HuH-7.5 (cell line): Measurements from ENCODE around the gene SLC66A1.
A peak's percentile ranks its signal among the peaks of the same experiment; 100 is the strongest.
"Not testable (repeated sequence)": the region's sequence is repeated elsewhere in the genome, so short reads cannot be mapped to it uniquely, and the experiment has no call there.

Experiments
- DNase-seq: peaks from one replicate; pipeline ENCODE4 v3.0.0; 2011; ENCODE audit warnings: low spot score

Gene SLC66A1

GRCh38 chr1:19311931-19312781 is at the start of gene SLC66A1, which contains the start of gene AKR7A2:
TSS of gene SLC66A1 (plus strand) at chr1:19312326. CDS start at chr1:19317678, 5,352 bp downstream.
TSS of gene AKR7A2 (minus strand) at chr1:19312144. CDS start at chr1:19312124, 20 bp downstream.
- DNase-seq = peak; percentile 90

- DNase-seq = no peak
These were observed 49.4 kb upstream of the SLC66A1 start for GRCh38 chr1:19262744-19263143.

GRCh38 chr1:19268445-19268844 is 43.7 kb upstream of the SLC66A1 start:
- DNase-seq = no peak

GRCh38 chr1:19269427-19270342 is 42.4 kb upstream of the SLC66A1 start:
- not testable (repeated sequence) for DNase-seq

GRCh38 chr1:19270343-19270730 is 41.8 kb upstream of the SLC66A1 start:
- DNase-seq = not testable (repeated sequence)

- DNase-seq = no peak
These were observed 40.1 kb upstream of the SLC66A1 start for GRCh38 chr1:19272064-19272463.

- no peak for DNase-seq
These were observed 38.9 kb upstream of the SLC66A1 start for GRCh38 chr1:19273106-19273843.

GRCh38 chr1:19273844-19274531 is 38.1 kb upstream of the SLC66A1 start:
- not testable (repeated sequence) for DNase-seq

GRCh38 chr1:19274636-19275035 is 37.5 kb upstream of the SLC66A1 start:
- DNase-seq = no peak

GRCh38 chr1:19283891-19284290 is 28.2 kb upstream of the SLC66A1 start:
- DNase-seq = no peak

GRCh38 chr1:19284881-19285280 is 27.2 kb upstream of the SLC66A1 start:
- no peak for DNase-seq

GRCh38 chr1:19285366-19285765 is 26.8 kb upstream of the SLC66A1 start:
- not testable (repeated sequence) for DNase-seq

- not testable (repeated sequence) for DNase-seq
These were observed 26.3 kb upstream of the SLC66A1 start for GRCh38 chr1:19285807-19286206.

- DNase-seq = no peak
These were observed 24.5 kb upstream of the SLC66A1 start for GRCh38 chr1:19287436-19288185.

GRCh38 chr1:19288324-19289241 is 23.5 kb upstream of the SLC66A1 start, which contains the start of gene AKR7A3:
TSS of gene AKR7A3 (minus strand) at chr1:19288770. CDS start at chr1:19288709, 61 bp downstream.
- DNase-seq = not testable (repeated sequence)

- DNase-seq = no peak
These were observed 22.9 kb upstream of the SLC66A1 start for GRCh38 chr1:19289244-19289643.

GRCh38 chr1:19294638-19295037 is 17.5 kb upstream of the SLC66A1 start:
- no peak for DNase-seq

GRCh38 chr1:19300211-19300610 is 11.9 kb upstream of the SLC66A1 start:
- DNase-seq = no peak

GRCh38 chr1:19304081-19304480 is 8.0 kb upstream of the SLC66A1 start:
- not testable (repeated sequence) for DNase-seq
